IMR-90 (cell line): ENCODE data around the gene ITGB2.

Experiments used
- BHLHE40 ChIP-seq: fragments of 150-350 bp; IDR thresholded peaks from 2 replicates; pipeline ENCODE4 v1.6.1; 2016; ENCODE audit warnings: mild to moderate bottlenecking, low read depth, low read length
- CHD1 ChIP-seq: IDR thresholded peaks from 2 replicates; pipeline ENCODE4 v1.6.1; 2012; ENCODE audit warnings: low read depth, low read length, improper control_type of control experiment
- MAZ ChIP-seq: IDR thresholded peaks from 2 replicates; pipeline ENCODE4 v1.6.1; 2012; ENCODE audit warnings: low read depth, mild to moderate bottlenecking, low read length, improper control_type of control experiment, moderate library complexity, borderline replicate concordance
- MXI1 ChIP-seq: IDR thresholded peaks from 2 replicates; pipeline ENCODE4 v1.6.1; 2012; ENCODE audit warnings: low read depth, mild to moderate bottlenecking, low read length, moderate library complexity, borderline replicate concordance
- NFE2L2 ChIP-seq: fragments of 150-350 bp; IDR thresholded peaks from 2 replicates; pipeline ENCODE4 v1.6.1; 2016; ENCODE audit warnings: low read depth, mild to moderate bottlenecking, low read length
- POLR2A ChIP-seq: IDR thresholded peaks from 2 replicates; pipeline ENCODE4 v1.6.1; 2012; ENCODE audit warnings: mild to moderate bottlenecking, low read depth, low read length
- RAD21 ChIP-seq: IDR thresholded peaks from 2 replicates; pipeline ENCODE4 v1.6.1; 2012; ENCODE audit warnings: low read length, improper control_type of control experiment
- RFX5 ChIP-seq: IDR thresholded peaks from 2 replicates; pipeline ENCODE4 v1.8.0; 2012; ENCODE audit warnings: low read depth, mild to moderate bottlenecking, low read length, moderate library complexity
- TF ChIP-seq, protein P1 (sequence below): fragments of 150-350 bp; IDR thresholded peaks from 2 replicates; pipeline ENCODE4 v1.6.1; 2016; ENCODE audit warnings: low read depth, mild to moderate bottlenecking, low read length, moderate library complexity, borderline replicate concordance
- TF ChIP-seq, protein P2 (sequence below): conservative IDR thresholded peaks from 2 replicates; pipeline ENCODE4 v1.5.1; 2012; ENCODE audit warnings: mild to moderate bottlenecking, low read depth, low read length, improper control_type of control experiment
- TF ChIP-seq, protein P3 (sequence below): fragments of 150-350 bp; IDR thresholded peaks from 2 replicates; pipeline ENCODE4 v1.6.1; 2017; ENCODE audit warnings: mild to moderate bottlenecking, antibody characterized with exemption, low read length, low read depth

DNA sequence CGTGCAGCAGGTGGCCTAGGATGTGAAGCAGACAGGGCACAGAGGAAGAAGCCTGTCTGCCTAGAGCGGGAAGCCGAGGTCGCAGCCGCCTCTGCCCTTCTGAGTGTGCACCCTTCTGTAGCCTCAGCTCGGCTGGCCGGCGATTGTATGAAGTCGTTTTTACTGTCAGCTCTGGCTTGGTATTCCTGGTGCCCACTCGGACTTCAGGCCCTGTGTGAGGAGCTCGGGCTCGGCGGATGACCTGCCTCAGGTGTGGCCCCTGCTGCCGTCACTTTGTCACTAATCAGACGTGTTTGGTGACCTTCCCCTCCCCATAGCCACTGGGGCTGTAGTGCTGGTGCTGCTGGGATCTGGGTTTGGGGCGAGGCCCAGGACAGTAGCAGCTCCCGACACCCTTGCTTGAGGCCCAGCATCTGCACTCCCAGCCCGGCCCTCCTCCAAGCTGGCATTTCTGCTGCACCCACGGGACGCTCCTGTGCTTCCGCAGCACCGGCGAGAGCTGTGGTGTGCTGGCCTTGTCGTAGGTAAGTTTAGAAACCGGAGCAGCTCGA lies 37.3 kb upstream of the ITGB2 start:
- TF ChIP-seq, protein P1, sequence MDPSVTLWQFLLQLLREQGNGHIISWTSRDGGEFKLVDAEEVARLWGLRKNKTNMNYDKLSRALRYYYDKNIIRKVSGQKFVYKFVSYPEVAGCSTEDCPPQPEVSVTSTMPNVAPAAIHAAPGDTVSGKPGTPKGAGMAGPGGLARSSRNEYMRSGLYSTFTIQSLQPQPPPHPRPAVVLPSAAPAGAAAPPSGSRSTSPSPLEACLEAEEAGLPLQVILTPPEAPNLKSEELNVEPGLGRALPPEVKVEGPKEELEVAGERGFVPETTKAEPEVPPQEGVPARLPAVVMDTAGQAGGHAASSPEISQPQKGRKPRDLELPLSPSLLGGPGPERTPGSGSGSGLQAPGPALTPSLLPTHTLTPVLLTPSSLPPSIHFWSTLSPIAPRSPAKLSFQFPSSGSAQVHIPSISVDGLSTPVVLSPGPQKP: no peak
- TF ChIP-seq, protein P2, sequence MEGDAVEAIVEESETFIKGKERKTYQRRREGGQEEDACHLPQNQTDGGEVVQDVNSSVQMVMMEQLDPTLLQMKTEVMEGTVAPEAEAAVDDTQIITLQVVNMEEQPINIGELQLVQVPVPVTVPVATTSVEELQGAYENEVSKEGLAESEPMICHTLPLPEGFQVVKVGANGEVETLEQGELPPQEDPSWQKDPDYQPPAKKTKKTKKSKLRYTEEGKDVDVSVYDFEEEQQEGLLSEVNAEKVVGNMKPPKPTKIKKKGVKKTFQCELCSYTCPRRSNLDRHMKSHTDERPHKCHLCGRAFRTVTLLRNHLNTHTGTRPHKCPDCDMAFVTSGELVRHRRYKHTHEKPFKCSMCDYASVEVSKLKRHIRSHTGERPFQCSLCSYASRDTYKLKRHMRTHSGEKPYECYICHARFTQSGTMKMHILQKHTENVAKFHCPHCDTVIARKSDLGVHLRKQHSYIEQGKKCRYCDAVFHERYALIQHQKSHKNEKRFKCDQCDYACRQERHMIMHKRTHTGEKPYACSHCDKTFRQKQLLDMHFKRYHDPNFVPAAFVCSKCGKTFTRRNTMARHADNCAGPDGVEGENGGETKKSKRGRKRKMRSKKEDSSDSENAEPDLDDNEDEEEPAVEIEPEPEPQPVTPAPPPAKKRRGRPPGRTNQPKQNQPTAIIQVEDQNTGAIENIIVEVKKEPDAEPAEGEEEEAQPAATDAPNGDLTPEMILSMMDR: no peak
- TF ChIP-seq NFE2L2 (no peak), POLR2A (no peak), MAZ (no peak), RAD21 (no peak), RFX5 (no peak), MXI1 (no peak), BHLHE40 (no peak), CHD1 (no peak)
- TF ChIP-seq, protein P3, sequence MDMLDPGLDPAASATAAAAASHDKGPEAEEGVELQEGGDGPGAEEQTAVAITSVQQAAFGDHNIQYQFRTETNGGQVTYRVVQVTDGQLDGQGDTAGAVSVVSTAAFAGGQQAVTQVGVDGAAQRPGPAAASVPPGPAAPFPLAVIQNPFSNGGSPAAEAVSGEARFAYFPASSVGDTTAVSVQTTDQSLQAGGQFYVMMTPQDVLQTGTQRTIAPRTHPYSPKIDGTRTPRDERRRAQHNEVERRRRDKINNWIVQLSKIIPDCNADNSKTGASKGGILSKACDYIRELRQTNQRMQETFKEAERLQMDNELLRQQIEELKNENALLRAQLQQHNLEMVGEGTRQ: no peak
